Activated T-helper 17 cell treated with anti-CD3 and anti-CD28 coated beads, Interleukin-2, amount 50 U/mL, for 72 hours (primary cell): ENCODE data around the gene SLC7A7. TPM values are rescaled to one million over a fixed set of nuclear protein-coding genes. Genes with fewer than 3 reads are reported as not detected.

Experiments
- total RNA-seq, 2 donors: library from RNA; stranded (reverse); gene quantifications; one replicate each; pipeline ENCODE4 v1.2.3, GENCODE V29; 2022

Gene SLC7A7
- total RNA-seq, 2 donors from 2014 or later = 0.15 to 0.71 TPM

Other genes with a start within 250 kb of the SLC7A7 start
- gene DAD1, start 226.2 kb downstream of the SLC7A7 start, total RNA-seq = 100 to 1,000 TPM; 218 to 229 TPM
- gene ABHD4, start 217.1 kb downstream of the SLC7A7 start, total RNA-seq = 10 to 100 TPM; 11.2 to 31.0 TPM
- not detected for gene OR6J1, start 171.1 kb downstream of the SLC7A7 start, total RNA-seq
- gene OXA1L, start 48.7 kb downstream of the SLC7A7 start, total RNA-seq = 100 to 1,000 TPM; 110 to 152 TPM
- 100 to 1,000 TPM in 1 of 2 donors, 10 to 100 TPM in 1; 90.4 to 142 TPM for gene MRPL52, start 14.5 kb upstream of the SLC7A7 start, total RNA-seq
- 1 to 10 TPM; 1.5 to 2.1 TPM for gene MMP14, start 21.1 kb upstream of the SLC7A7 start, total RNA-seq
- gene LRP10, start 56.3 kb upstream of the SLC7A7 start, total RNA-seq = 10 to 100 TPM; 61.3 to 78.1 TPM
- gene REM2, start 67.8 kb upstream of the SLC7A7 start, total RNA-seq = 1 to 10 TPM in 1 of 2 donors, under 1 TPM in 1; 0.56 to 1.3 TPM
- gene RBM23, start 103.7 kb upstream of the SLC7A7 start, total RNA-seq = 10 to 100 TPM; 69.5 to 70.5 TPM
- 100 to 1,000 TPM in 1 of 2 donors, 10 to 100 TPM in 1; 61.7 to 127 TPM for gene PRMT5, start 113.9 kb upstream of the SLC7A7 start, total RNA-seq
- gene HAUS4, start 141.7 kb upstream of the SLC7A7 start, total RNA-seq = 10 to 100 TPM; 60.6 to 78.5 TPM
- gene AJUBA, start 167.1 kb upstream of the SLC7A7 start, total RNA-seq = 1 to 10 TPM; 1.1 to 7.5 TPM
- gene C14orf93, start 194.7 kb upstream of the SLC7A7 start, total RNA-seq = 1 to 10 TPM; 8.5 to 9.6 TPM
- 100 to 1,000 TPM in 1 of 2 donors, 10 to 100 TPM in 1; 85.8 to 151 TPM for gene PSMB5, start 219.5 kb upstream of the SLC7A7 start, total RNA-seq
- gene PSMB11, start 226.8 kb upstream of the SLC7A7 start, total RNA-seq = not detected
- gene CDH24, start 242.1 kb upstream of the SLC7A7 start, total RNA-seq = under 1 TPM; 0.48 TPM